A549 (cell line): ENCODE measurements around the gene NCOA7. TPM values are rescaled to one million over a fixed set of nuclear protein-coding genes. Genes with fewer than 3 reads are reported as not detected.

Experiments used
- ATAC-seq, 2 experiments: fragments of 200-7000 bp in 1 of 2; fragments of >200 bp in 1 of 2; cut with Nextera tagmentation in 1 of 2; cut with Tn5 transposase in 1 of 2; 3 replicates each; pipeline versions ENCODE4 v1.8.0 to v1.9.1; 2018 to 2020; ENCODE audit warnings: mild to moderate bottlenecking in 1 of 2, moderate library complexity in 1 of 2
- CTCF ChIA-PET: fragments of 300-600 bp; sonication (Branson Sonifier 250); formaldehyde crosslinking; extraction: SDS; loops from one replicate; lab custom pipeline; 2021; ENCODE audit warnings: antibody characterized with exemption, inconsistent platforms; lab: Yijun Ruan, JAX
- POLR2A ChIA-PET: fragments of 350-600 bp; formaldehyde crosslinking; extraction: SDS; loops from one replicate; lab custom pipeline; 2021; ENCODE audit warnings: antibody characterized with exemption, inconsistent platforms; lab: Yijun Ruan, JAX
- DNase-seq, 2 experiments: peaks; one replicate each; pipeline versions ENCODE4 v3.0.0 to v3.0.0-alpha.2; 2011 to 2016; ENCODE audit warnings: low read depth in 1 of 2, low spot score in 1 of 2
- FAIRE-seq: peaks from 2 replicates; lab custom pipeline; 2011; peaks lifted over from hg19 to GRCh38; lab: Jason Lieb, UNC
- H3K27ac ChIP-seq, 2 experiments: fragments of >200 bp; sonication (Bioruptor Twin); formaldehyde crosslinking; 3 replicates each; pipeline ENCODE4 v1.5.1; 2016 to 2017
- H3K4me1 ChIP-seq: fragments of >200 bp; sonication (Bioruptor Twin); formaldehyde crosslinking; 3 replicates; pipeline ENCODE4 v1.6.1; 2016
- H3K4me2 ChIP-seq: fragments of >200 bp; sonication (Bioruptor Twin); formaldehyde crosslinking; 3 replicates; pipeline ENCODE4 v1.6.1; 2016
- H3K4me3 ChIP-seq: fragments of >200 bp; sonication (Bioruptor Twin); formaldehyde crosslinking; 3 replicates; pipeline ENCODE4 v1.5.1; 2016
- H3K9me3 ChIP-seq: fragments of >200 bp; sonication (Bioruptor Twin); formaldehyde crosslinking; 3 replicates; pipeline ENCODE4 v1.6.1; 2016
- ATOH8 ChIP-seq: fragments of 250-450 bp; sonication (Bioruptor Pico); IDR thresholded peaks from 2 replicates; pipeline ENCODE4 v1.5.0; 2020; ENCODE audit warnings: low read depth, mild to moderate bottlenecking, moderate library complexity
- BCL3 ChIP-seq: fragments of >200 bp; sonication (Bioruptor Twin); formaldehyde crosslinking; IDR thresholded peaks from 3 replicates; pipeline ENCODE4 v1.6.1; 2016
- BHLHE40 ChIP-seq: IDR thresholded peaks from 2 replicates; pipeline ENCODE4 v1.6.1; 2012; ENCODE audit warnings: low read depth, low read length, inconsistent platforms
- CBX2 ChIP-seq: fragments of 200-600 bp; sonication (generic); IDR thresholded peaks from 2 replicates; pipeline ENCODE4 v1.6.1; 2016; ENCODE audit warnings: low read depth, mild to moderate bottlenecking, borderline replicate concordance
- CHD2 ChIP-seq: fragments of 150-350 bp; IDR thresholded peaks from 2 replicates; pipeline ENCODE4 v1.6.1; 2014; ENCODE audit warnings: low read length; ENCODE audit not compliant: partially characterized antibody
- CTCF ChIP-seq: fragments of >200 bp; sonication (Bioruptor Twin); formaldehyde crosslinking; IDR thresholded peaks from 3 replicates; pipeline ENCODE4 v1.5.1; 2016
- E2F6 ChIP-seq: IDR thresholded peaks from 2 replicates; pipeline ENCODE4 v1.6.1; 2012; ENCODE audit warnings: low read depth, borderline replicate concordance
- EHF ChIP-seq: fragments of 250-450 bp; sonication (Bioruptor Pico); IDR thresholded peaks from 2 replicates; pipeline ENCODE4 v1.5.0; 2020; ENCODE audit warnings: mild to moderate bottlenecking
- EHMT2 ChIP-seq: fragments of 200-600 bp; sonication (generic); IDR thresholded peaks from 2 replicates; pipeline ENCODE4 v1.6.1; 2016; ENCODE audit warnings: antibody characterized with exemption, low read depth, mild to moderate bottlenecking, moderate library complexity
- ELK1 ChIP-seq: fragments of 150-350 bp; IDR thresholded peaks from 2 replicates; pipeline ENCODE4 v1.6.1; 2014; ENCODE audit warnings: low read depth, mild to moderate bottlenecking, low read length
- ESRRA ChIP-seq: fragments of 150-350 bp; IDR thresholded peaks from 2 replicates; pipeline ENCODE4 v1.6.1; 2014; ENCODE audit warnings: mild to moderate bottlenecking, low read length, borderline replicate concordance
- FOXS1 ChIP-seq: fragments of 250-450 bp; sonication (Bioruptor Pico); IDR thresholded peaks from 2 replicates; pipeline ENCODE4 v1.5.0; 2020; ENCODE audit warnings: mild to moderate bottlenecking, moderate library complexity
- HDAC2 ChIP-seq: fragments of 200-600 bp; sonication (generic); IDR thresholded peaks from 2 replicates; pipeline ENCODE4 v1.6.1; 2016
- HES2 ChIP-seq: fragments of >200 bp; sonication (Bioruptor Twin); formaldehyde crosslinking; IDR thresholded peaks from 2 replicates; pipeline ENCODE4 v1.6.1; 2016
- HOXB5 ChIP-seq: fragments of 250-450 bp; sonication (Bioruptor Pico); IDR thresholded peaks from 2 replicates; pipeline ENCODE4 v1.5.0; 2020; ENCODE audit warnings: mild to moderate bottlenecking, moderate library complexity
- JUN ChIP-seq, 2 experiments: fragments of >200 bp; sonication (Bioruptor Twin); formaldehyde crosslinking; IDR thresholded peaks; 2 replicates in 1 of 2; 3 replicates in 1 of 2; pipeline ENCODE4 v1.6.1; 2016 to 2017
- MAX ChIP-seq: IDR thresholded peaks from 2 replicates; pipeline ENCODE4 v1.6.1; 2012
- MYC ChIP-seq: IDR thresholded peaks from 2 replicates; pipeline ENCODE4 v1.6.1; 2012; ENCODE audit warnings: mild to moderate bottlenecking, inconsistent platforms, low read length, improper control_type of control experiment, borderline replicate concordance
- NPAS2 ChIP-seq: fragments of 250-450 bp; sonication (Bioruptor Pico); IDR thresholded peaks from 2 replicates; pipeline ENCODE4 v1.8.0; 2022; ENCODE audit warnings: mild to moderate bottlenecking, moderate library complexity, borderline replicate concordance
- RAD21 ChIP-seq, 2 experiments: fragments of >200 bp in 1 of 2; sonication (Bioruptor Twin) in 1 of 2; formaldehyde crosslinking in 1 of 2; IDR thresholded peaks in 1 of 2; conservative IDR thresholded peaks in 1 of 2; 2 replicates in 1 of 2; 3 replicates in 1 of 2; pipeline ENCODE4 v1.6.1; 2012 to 2018; ENCODE audit warnings: inconsistent platforms in 1 of 2
- RARB ChIP-seq: fragments of 250-450 bp; sonication (Bioruptor Pico); IDR thresholded peaks from 2 replicates; pipeline ENCODE4 v1.8.0; 2021; ENCODE audit warnings: mild to moderate bottlenecking, moderate library complexity
- SMC3 ChIP-seq: fragments of >200 bp; sonication (Bioruptor Twin); formaldehyde crosslinking; IDR thresholded peaks from 3 replicates; pipeline ENCODE4 v1.6.1; 2018; ENCODE audit warnings: inconsistent platforms
- TFCP2L1 ChIP-seq: fragments of 250-450 bp; sonication (Bioruptor Pico); IDR thresholded peaks from 2 replicates; pipeline ENCODE4 v1.5.0; 2021; ENCODE audit warnings: mild to moderate bottlenecking
- TP53 ChIP-seq: fragments of 250-450 bp; sonication (Bioruptor Pico); IDR thresholded peaks from 2 replicates; pipeline ENCODE4 v1.5.0; 2021; ENCODE audit warnings: mild to moderate bottlenecking, moderate library complexity
- ZC3H11A ChIP-seq: fragments of 450-650 bp; IDR thresholded peaks from 2 replicates; pipeline ENCODE4 v1.6.1; 2014; ENCODE audit warnings: antibody characterized with exemption, mild to moderate bottlenecking
- ZNF302 ChIP-seq: fragments of 250-450 bp; sonication (Bioruptor Pico); IDR thresholded peaks from 2 replicates; pipeline ENCODE4 v1.9.0; 2021; ENCODE audit warnings: inconsistent platforms, mild to moderate bottlenecking, moderate library complexity
- WGBS: methylation state at CpG from one replicate; pipeline ENCODE4 v1.1.6; 2017; ENCODE audit errors: missing lambda C conversion rate; 5-methylcytosine and 5-hydroxymethylcytosine counted together
- polyA plus RNA-seq, 4 experiments: library from polyadenylated mRNA; depleted of rRNA in 3 of 4; stranded (reverse); fragments of >200 nt; fragmentation: RNase III in 1 of 4; extraction: RNeasy Plus Mini Kit Qiagen cat#74134 plus additional on column Dnase treatment in 1 of 4; gene quantifications; 2 replicates in 3 of 4; 3 replicates in 1 of 4; pipeline ENCODE4 v1.2.3, GENCODE V29; 2011 to 2017

NCOA7 gene
- polyA plus RNA-seq, 2 of the 4 experiments (the other 2 are of a cell fraction), result 66.4 to 195 TPM

GRCh38 chr6:125753218-125753936, 37.4 kb upstream of the NCOA7 start:
- POLR2A ChIA-PET, result no interaction called here
- FAIRE-seq (no peak), ATAC-seq (no peak), DNase-seq (peak in 1 of 2 experiments; percentile 39)
- no peak overlapping the region for H3K4me2 ChIP-seq
- peaks cover 9% of the 10 kb centered on the region; the same call in 2 of the 3 replicates for H3K4me1 ChIP-seq
- H3K9me3 ChIP-seq, result no peaks in the 10 kb centered on the region
- CTCF ChIA-PET, result interaction anchor here (0.8 to 20.8 kb wide), 8 partner anchors 11 to 442 kb away, joined by 3 to 288 read pairs (median 3); partner anchors contain the start of gene HINT3
- 39% methylated on average over 5 of the region's 5 CpGs for WGBS
- TF ChIP-seq CTCF, result peak; percentile 55
- TF ChIP-seq TFCP2L1 (CRISPR knock-in tag), result no peak
- TF ChIP-seq CHD2, result no peak
- TF ChIP-seq BCL3, result no peak
- TF ChIP-seq RAD21 (conservative IDR thresholded peaks at IDR 0.05 in 1 of 2, IDR thresholded peaks at IDR 0.05 in 1 of 2), result peak; percentile 42 to 45; a peak in 3 of 5 replicates
- peak; percentile 60 for TF ChIP-seq SMC3
- no peak for TF ChIP-seq HOXB5 (CRISPR knock-in tag)
- TF ChIP-seq NPAS2 (CRISPR knock-in tag), result no peak
- TF ChIP-seq ZNF302, result no peak
- TF ChIP-seq TP53 (CRISPR knock-in tag), result no peak
- no peak for TF ChIP-seq EHF
- TF ChIP-seq, all 56 proteins: peak for 3
- no peak overlapping the region for H3K27ac ChIP-seq
- H3K4me3 ChIP-seq, result no peak overlapping the region

GRCh38 chr6:125753937-125754259, 36.9 kb upstream of the NCOA7 start:
- POLR2A ChIA-PET, result no interaction called here
- no peak for FAIRE-seq
- no peaks in the 10 kb centered on the region for H3K9me3 ChIP-seq
- no peak overlapping the region for H3K4me2 ChIP-seq
- H3K4me1 ChIP-seq, result peaks cover 5% of the 10 kb centered on the region; the same call in 1 of the 3 replicates
- no peak for DNase-seq
- no peak overlapping the region for H3K4me3 ChIP-seq
- no peak for ATAC-seq
- no peak overlapping the region for H3K27ac ChIP-seq
- CTCF ChIA-PET, result interaction anchor here (0.8 to 20.8 kb wide), 6 partner anchors 11 to 442 kb away, joined by 3 to 288 read pairs (median 4); no protein-coding TSS in a partner anchor
- TF ChIP-seq HDAC2, result no peak
- TF ChIP-seq HOXB5 (CRISPR knock-in tag), result no peak
- no peak for TF ChIP-seq MAX
- no peak for TF ChIP-seq E2F6
- no peak for TF ChIP-seq RARB (CRISPR knock-in tag)
- TF ChIP-seq ATOH8 (CRISPR knock-in tag), result no peak
- no peak; the same call in 1 of the 3 replicates for TF ChIP-seq CTCF
- no peak for TF ChIP-seq MYC
- no peak for TF ChIP-seq JUN (IDR thresholded peaks at IDR 0.05)
- no peak for TF ChIP-seq HES2
- TF ChIP-seq EHMT2, result no peak
- no peak for TF ChIP-seq FOXS1 (CRISPR knock-in tag)
- TF ChIP-seq ZC3H11A, result no peak
- no peak for TF ChIP-seq RAD21 (conservative IDR thresholded peaks at IDR 0.05 in 1 of 2, IDR thresholded peaks at IDR 0.05 in 1 of 2)
- no peak for TF ChIP-seq CBX2
- TF ChIP-seq BHLHE40, result no peak
- TF ChIP-seq ELK1, result no peak
- no peak for TF ChIP-seq ESRRA
